G401.6 (cell line): ENCODE results near the gene PLEKHA4.
A peak's percentile ranks its signal among the peaks of the same experiment; 100 is the strongest.
"Not testable (repeated sequence)": the region's sequence is repeated elsewhere in the genome, so short reads cannot be mapped to it uniquely, and the experiment has no call there.

Experiments
- FAIRE-seq: peaks from 2 replicates; lab custom pipeline; 2012; peaks lifted over from hg19 to GRCh38; lab: Jason Lieb, UNC

Gene PLEKHA4

DNA sequence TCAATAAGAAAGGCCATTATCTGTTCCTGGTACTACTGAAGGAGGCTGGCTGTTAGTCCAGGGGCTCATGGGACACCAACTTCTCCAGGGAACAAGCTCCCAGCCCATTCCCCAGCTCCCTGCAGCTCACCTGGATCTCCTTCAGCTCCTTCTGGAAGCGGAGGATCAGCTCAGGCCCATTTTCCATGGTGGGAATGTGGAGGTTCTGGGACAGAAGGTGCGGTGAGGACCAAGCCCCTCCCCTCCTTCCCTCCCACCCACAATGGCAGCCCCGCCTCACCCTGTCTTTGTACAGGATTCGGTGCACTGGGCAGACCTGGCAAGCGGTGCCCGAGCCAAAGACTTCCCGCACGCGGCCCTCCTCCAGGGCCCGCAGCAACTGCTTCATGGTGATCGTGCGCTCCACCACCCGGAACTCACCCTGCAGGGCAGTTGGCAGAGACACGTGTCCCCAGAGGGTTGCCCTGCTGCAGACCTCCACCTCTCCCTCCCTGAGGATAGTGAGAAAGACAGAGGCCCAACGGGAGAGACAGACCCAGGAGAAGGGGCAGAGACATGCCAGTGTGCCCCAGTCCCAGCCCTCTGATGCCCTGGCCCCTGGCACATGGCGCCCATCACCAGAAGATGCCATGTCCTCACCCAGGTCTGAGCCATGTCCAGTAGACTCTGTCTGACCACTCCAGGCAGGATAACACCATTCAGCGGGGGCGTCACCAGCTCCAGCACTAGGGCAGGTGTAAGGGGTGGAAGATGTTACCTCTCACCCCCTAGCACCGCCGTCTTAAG is 71.9 kb downstream of the PLEKHA4 start:
- FAIRE-seq: no peak

DNA sequence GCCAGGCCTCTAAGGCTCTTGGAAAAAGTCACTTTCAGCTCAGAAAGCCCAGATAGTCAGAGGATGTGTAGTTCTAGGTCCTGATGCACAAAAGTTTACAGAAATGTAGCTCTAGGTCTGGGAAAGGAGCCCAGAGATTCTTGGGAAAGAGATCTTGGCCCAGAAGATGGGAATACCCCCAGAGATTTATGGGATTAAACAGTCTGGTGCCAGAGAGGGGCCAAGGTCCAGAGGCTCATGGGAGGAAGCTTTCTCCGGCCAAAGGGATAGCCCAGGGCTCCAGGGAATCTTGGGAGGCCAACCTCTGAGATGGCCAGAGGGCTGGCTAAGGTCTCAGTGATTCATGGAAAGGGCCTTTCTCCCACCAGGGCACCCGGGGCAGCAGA is 72.7 kb downstream of the PLEKHA4 start:
- no peak for FAIRE-seq

DNA sequence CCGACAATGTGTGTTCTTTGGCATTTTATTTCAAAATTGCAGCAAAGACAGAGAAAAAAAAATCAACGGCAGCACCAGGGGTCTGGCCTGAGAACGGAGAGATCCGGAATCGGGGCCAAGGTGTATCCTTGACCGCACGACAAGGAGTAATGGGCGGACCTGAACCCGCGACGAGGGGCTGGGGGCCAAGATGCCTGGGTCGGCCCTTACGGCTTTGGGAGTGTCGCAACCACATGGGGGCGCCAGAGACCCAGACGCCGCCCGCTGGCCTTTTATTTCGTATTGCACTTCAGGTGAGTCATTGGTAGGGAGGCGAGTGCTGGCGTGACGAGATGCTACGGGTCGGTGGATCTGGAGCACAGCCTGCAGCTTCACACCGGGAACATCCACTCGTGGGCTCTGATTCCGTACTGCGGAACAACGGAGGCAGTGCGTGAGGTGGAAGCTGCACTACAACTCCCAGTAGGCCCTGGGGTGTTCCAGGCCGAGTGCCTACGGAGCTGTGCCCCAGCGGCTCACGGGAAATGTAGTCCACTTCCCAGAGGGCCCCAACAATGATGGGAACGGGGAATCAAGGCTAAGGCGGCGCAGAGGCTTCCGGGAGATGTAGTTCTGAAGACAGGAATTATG is 73.2 kb downstream of the PLEKHA4 start:
- peak; percentile 96 for FAIRE-seq

- FAIRE-seq: no peak
Measured at GRCh38 chr19:48794291-48794690, 74.1 kb downstream of the PLEKHA4 start.

- FAIRE-seq: no peak
Measured at GRCh38 chr19:48793271-48793670, 75.1 kb downstream of the PLEKHA4 start.

DNA sequence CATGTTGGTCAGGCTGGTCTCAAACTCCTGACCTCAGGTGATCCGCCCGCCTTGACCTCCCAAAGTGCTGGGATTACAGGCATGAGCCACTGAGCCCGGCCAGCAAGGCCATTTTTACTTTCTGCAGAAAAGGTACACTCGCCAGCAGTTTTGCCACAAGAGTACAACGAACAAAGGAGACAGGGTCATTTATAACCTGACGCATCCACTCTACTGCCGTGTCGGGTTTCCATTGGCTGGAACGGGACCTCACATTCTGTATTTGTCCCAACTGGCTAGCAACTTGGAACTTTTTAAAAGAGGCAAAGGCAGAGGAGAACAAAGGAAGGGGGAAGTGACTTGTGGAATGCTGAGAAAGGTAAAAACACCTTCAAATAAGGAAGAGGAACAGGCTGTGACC is 81.1 kb downstream of the PLEKHA4 start:
- not testable (repeated sequence) for FAIRE-seq
